HFF-Myc (cell line): ENCODE results near the gene NQO1.
A peak's percentile ranks its signal among the peaks of the same experiment; 100 is the strongest.
"Not testable (repeated sequence)": the region's sequence is repeated elsewhere in the genome, so short reads cannot be mapped to it uniquely, and the experiment has no call there.

ENCODE experiments used
- DNase-seq: peaks from one replicate; pipeline ENCODE4 v3.0.0-alpha.2; 2011; ENCODE audit warnings: low read depth; ENCODE audit errors: extremely low read depth
- H3K4me3 ChIP-seq: replicated peaks from 2 replicates; pipeline ENCODE4 v1.5.1; 2011; ENCODE audit warnings: low read depth, mild to moderate bottlenecking, control low read depth, low read length
- CTCF ChIP-seq: IDR thresholded peaks from 2 replicates; pipeline ENCODE4 v1.5.1; 2012; ENCODE audit warnings: mild to moderate bottlenecking, low read depth, low read length, control low read depth; ENCODE audit errors: missing control alignments

Gene NQO1

GRCh38 chr16:69767459-69768229 lies 41.3 kb upstream of the NQO1 start:
- H3K4me3 ChIP-seq: no peak overlapping the region
- no peak for DNase-seq
- no peak for TF ChIP-seq CTCF

- H3K4me3 ChIP-seq: no peak overlapping the region; the same call in 1 of the 2 replicates
- no peak for DNase-seq
- no peak for TF ChIP-seq CTCF
These were observed 37.2 kb upstream of the NQO1 start for GRCh38 chr16:69763599-69763942.

- no peak for DNase-seq
- TF ChIP-seq CTCF: no peak
- H3K4me3 ChIP-seq: peak overlapping the region; percentile 81
These were observed 36.6 kb upstream of the NQO1 start for GRCh38 chr16:69762814-69763598.

GRCh38 chr16:69761983-69762813 lies 35.8 kb upstream of the NQO1 start, which contains the start of gene WWP2:
Gene WWP2 (plus strand): TSS chr16:69762332. CDS start chr16:69787011, 24,679 bp downstream.
- peak within 1 kb of the TSS; percentile 81 for H3K4me3 ChIP-seq
- no peak for TF ChIP-seq CTCF
- no peak for DNase-seq

- DNase-seq, H3K4me3 ChIP-seq: not testable (repeated sequence)
These were observed 31.0 kb upstream of the NQO1 start for GRCh38 chr16:69757375-69757774.

- DNase-seq: no peak
- TF ChIP-seq CTCF: no peak
- no peak overlapping the region for H3K4me3 ChIP-seq
These were observed 30.3 kb upstream of the NQO1 start for GRCh38 chr16:69756705-69757104.
